PC-3 (cell line): ENCODE results near the gene TXNDC17. TPM values are rescaled to one million over a fixed set of nuclear protein-coding genes. Genes with fewer than 3 reads are reported as not detected.
A peak's percentile ranks its signal among the peaks of the same experiment; 100 is the strongest.

Source experiments
- ATAC-seq: fragments of 200-7000 bp; cut with Tn5 transposase; 2 replicates; pipeline ENCODE4 v1.9.1; 2020; ENCODE audit warnings: mild to moderate bottlenecking, moderate library complexity
- BruUV-seq: library from RNA; stranded (reverse); fragments of 400-500 nt; replicated peaks from 2 replicates; lab custom pipeline; 2021; lab: Mats Ljungman, UMichigan
- CTCF ChIA-PET: fragments of 300-600 bp; sonication (Branson Sonifier 250); formaldehyde crosslinking; loops from one replicate; lab custom pipeline; 2022; ENCODE audit warnings: antibody characterized with exemption; lab: Charles Lee
- POLR2A ChIA-PET: fragments of 300-600 bp; sonication (Branson Sonifier 250); formaldehyde crosslinking; loops from one replicate; lab custom pipeline; 2022; ENCODE audit warnings: antibody characterized with exemption; ENCODE audit not compliant: unreplicated experiment; lab: Charles Lee
- DNase-seq: peaks from one replicate; pipeline ENCODE4 v3.0.0-alpha.2; 2015
- H2AFZ ChIP-seq: fragments of 300-600 bp; sonication (generic); 2 replicates; pipeline ENCODE4 v1.6.0; 2016; ENCODE audit warnings: antibody characterized with exemption, low read length
- H3F3A ChIP-seq: fragments of 300-600 bp; sonication (generic); one replicate; pipeline ENCODE4 v1.6.0; 2017; ENCODE audit warnings: antibody characterized with exemption, low read length, control low read depth, mild to moderate bottlenecking; ENCODE audit not compliant: unreplicated experiment
- H3K27ac ChIP-seq: fragments of 300-600 bp; sonication (generic); 2 replicates; pipeline ENCODE4 v1.5.1; 2016; ENCODE audit warnings: mild to moderate bottlenecking, low read length
- H3K27me3 ChIP-seq: fragments of 300-600 bp; sonication (generic); 2 replicates; pipeline ENCODE4 v1.6.1; 2016; ENCODE audit warnings: low read length, mixed read lengths
- H3K36me3 ChIP-seq: fragments of 300-600 bp; sonication (generic); 2 replicates; pipeline ENCODE4 v1.6.1; 2016; ENCODE audit warnings: low read depth, mixed run types, low read length, mixed read lengths
- H3K4me1 ChIP-seq: fragments of 300-600 bp; sonication (generic); 2 replicates; pipeline ENCODE4 v1.5.1; 2016; ENCODE audit warnings: low read length; ENCODE audit not compliant: insufficient read depth
- H3K4me2 ChIP-seq: fragments of 300-600 bp; sonication (generic); 2 replicates; pipeline ENCODE4 v1.6.0; 2016; ENCODE audit warnings: low read length
- H3K4me3 ChIP-seq: fragments of 300-600 bp; sonication (generic); 2 replicates; pipeline ENCODE4 v1.5.1; 2016; ENCODE audit warnings: mild to moderate bottlenecking, low read length, mixed read lengths
- H3K79me2 ChIP-seq: fragments of 300-600 bp; sonication (generic); 2 replicates; pipeline ENCODE4 v1.6.1; 2017; ENCODE audit warnings: low read length, mixed read lengths
- H3K9ac ChIP-seq: fragments of 300-600 bp; sonication (generic); 2 replicates; pipeline ENCODE4 v1.6.0; 2016; ENCODE audit warnings: mild to moderate bottlenecking, low read length
- H3K9me2 ChIP-seq: fragments of 300-600 bp; sonication (generic); replicated peaks from 2 replicates; pipeline ENCODE4 v1.6.1; 2016; ENCODE audit warnings: mixed run types, low read length, mixed read lengths
- H3K9me3 ChIP-seq: fragments of 300-600 bp; sonication (generic); 2 replicates; pipeline ENCODE4 v1.6.1; 2016; ENCODE audit warnings: low read length, mixed read lengths
- H4K20me1 ChIP-seq: fragments of 300-600 bp; sonication (generic); 2 replicates; pipeline ENCODE4 v1.6.1; 2016; ENCODE audit warnings: low read length, mixed read lengths
- CTCF ChIP-seq: fragments of 300-600 bp; sonication (generic); conservative IDR thresholded peaks from 2 replicates; pipeline ENCODE4 v1.5.1; 2017; ENCODE audit warnings: antibody characterized with exemption, low read depth, mild to moderate bottlenecking, low read length
- EZH2 ChIP-seq: fragments of 300-600 bp; sonication (generic); IDR thresholded peaks from one replicate; pipeline ENCODE4 v1.6.1; 2017; ENCODE audit warnings: antibody characterized with exemption, mild to moderate bottlenecking, low read length; ENCODE audit not compliant: unreplicated experiment
- EZH2phosphoT487 ChIP-seq: fragments of 300-600 bp; sonication (generic); IDR thresholded peaks from 2 replicates; pipeline ENCODE4 v1.6.1; 2018; ENCODE audit warnings: mild to moderate bottlenecking, antibody characterized with exemption, low read length, borderline replicate concordance
- intact Hi-C: fragments of 100-400 bp; cut with micrococcal nuclease; formaldehyde crosslinking; loops from 2 replicates; pipeline ENCODE4 v1.9.0; 2023
- total RNA-seq: library from RNA; depleted of rRNA; stranded (reverse); fragments of >200 nt; gene quantifications from 2 replicates; pipeline ENCODE4 v1.2.3, GENCODE V29; 2014

Gene TXNDC17
- total RNA-seq, 1 experiment from 2014 or later, result 248 TPM

GRCh38 chr17:6639586-6640535 lies 999 bp upstream of the TXNDC17 start:
- H3F3A ChIP-seq, result peaks cover 23% of the 10 kb centered on the region
- ChIA-PET CTCF (interaction anchor here (1.6 kb wide), 1 partner anchor 9 kb away, joined by 7 read pairs; no protein-coding TSS in a partner anchor), POLR2A (interaction anchor here (0.7 kb wide), 2 partner anchors 275 to 1159 kb away, joined by 3 to 4 read pairs; no protein-coding TSS in a partner anchor)
- H3K79me2 ChIP-seq, result peaks cover 53% of the 10 kb centered on the region
- peak; percentile 39 for DNase-seq
- peak overlapping the region; percentile 96 for H3K4me2 ChIP-seq
- H3K36me3 ChIP-seq, result peaks cover 7% of the 10 kb centered on the region; the same call in 1 of the 2 replicates
- no TSS peak for BruUV-seq
- ATAC-seq, result peak; percentile 29
- intact Hi-C loops, result no loop called here
- H3K9ac ChIP-seq, result peak overlapping the region; percentile 87
- H3K27ac ChIP-seq, result peak overlapping the region; percentile 82
- H2AFZ ChIP-seq, result peak overlapping the region; percentile 97
- no peak for TF ChIP-seq CTCF
- TF ChIP-seq EZH2, result no peak
- no peak for TF ChIP-seq EZH2phosphoT487
- no peaks in the 10 kb centered on the region for H3K9me2 ChIP-seq
- peaks cover 37% of the 10 kb centered on the region for H3K4me1 ChIP-seq
- H4K20me1 ChIP-seq, result peaks cover 26% of the 10 kb centered on the region
- no peaks in the 10 kb centered on the region for H3K27me3 ChIP-seq
- peak overlapping the region; percentile 80 for H3K4me3 ChIP-seq
- H3K9me3 ChIP-seq, result no peaks in the 10 kb centered on the region

GRCh38 chr17:6641247-6641863 lies 495 bp downstream of the TXNDC17 start:
- H3K4me1 ChIP-seq, result peaks cover 42% of the 10 kb centered on the region
- H4K20me1 ChIP-seq, result peaks cover 26% of the 10 kb centered on the region
- CTCF ChIA-PET, result no interaction called here
- peaks cover 68% of the 10 kb centered on the region for H3K79me2 ChIP-seq
- H3K4me2 ChIP-seq, result peak overlapping the region; percentile 96
- peak overlapping the region; percentile 87 for H3K9ac ChIP-seq
- peak; percentile 17 for DNase-seq
- peak; percentile 10 for ATAC-seq
- TSS peak; percentile 71 for BruUV-seq
- no peaks in the 10 kb centered on the region for H3K9me3 ChIP-seq
- peak overlapping the region; percentile 82 for H3K27ac ChIP-seq
- H2AFZ ChIP-seq, result peak overlapping the region; percentile 97
- H3K27me3 ChIP-seq, result no peaks in the 10 kb centered on the region
- TF ChIP-seq CTCF, result no peak
- TF ChIP-seq EZH2phosphoT487, result no peak
- TF ChIP-seq EZH2, result no peak
- H3F3A ChIP-seq, result peaks cover 24% of the 10 kb centered on the region
- H3K4me3 ChIP-seq, result peak overlapping the region; percentile 80
- peaks cover 18% of the 10 kb centered on the region; the same call in 1 of the 2 replicates for H3K36me3 ChIP-seq
- intact Hi-C loops, result no loop called here
- POLR2A ChIA-PET, result interaction anchor here (0.6 kb wide), 1 partner anchor 197 kb away, joined by 3 read pairs; the partner anchor contains the start of gene PIMREG
- H3K9me2 ChIP-seq, result no peaks in the 10 kb centered on the region
